Glomerular endothelial cell (primary cell): ENCODE data around the gene IQCE. TPM values are rescaled to one million over a fixed set of nuclear protein-coding genes. Genes with fewer than 3 reads are reported as not detected.
"Not testable (repeated sequence)": the region's sequence is repeated elsewhere in the genome, so short reads cannot be mapped to it uniquely, and the experiment has no call there.

Experiments
- DNase-seq: peaks from one replicate; pipeline ENCODE4 v3.0.0-alpha.2; 2011; ENCODE audit warnings: low read depth, low spot score; ENCODE audit errors: extremely low read depth
- total RNA-seq: library from RNA; depleted of rRNA; stranded (reverse); fragments of >200 nt; gene quantifications from 2 replicates; pipeline ENCODE4 v1.2.3, GENCODE V29; 2015

IQCE gene
- total RNA-seq, 1 donor from 2014 or later: 12.7 TPM

GRCh38 chr7:2575046-2575732 is 16.4 kb downstream of the IQCE start:
- no peak for DNase-seq

- DNase-seq: no peak
These were observed 17.1 kb downstream of the IQCE start for GRCh38 chr7:2575733-2576340.

GRCh38 chr7:2576742-2577491 is 18.1 kb downstream of the IQCE start:
- DNase-seq: no peak

GRCh38 chr7:2577914-2578680 is 19.3 kb downstream of the IQCE start:
- no peak for DNase-seq

- DNase-seq: no peak
These were observed 21.9 kb downstream of the IQCE start for GRCh38 chr7:2580636-2581035.

- no peak for DNase-seq
These were observed 23.4 kb downstream of the IQCE start for GRCh38 chr7:2582006-2582735.

GRCh38 chr7:2583798-2584580 is 25.2 kb downstream of the IQCE start:
- no peak for DNase-seq

GRCh38 chr7:2585446-2585845 is 26.7 kb downstream of the IQCE start:
- no peak for DNase-seq

GRCh38 chr7:2586326-2587020 is 27.7 kb downstream of the IQCE start:
- no peak for DNase-seq

GRCh38 chr7:2587134-2587533 is 28.4 kb downstream of the IQCE start:
- DNase-seq: no peak

- DNase-seq: no peak
These were observed 29.0 kb downstream of the IQCE start for GRCh38 chr7:2587778-2588177.

GRCh38 chr7:2589341-2589740 is 30.6 kb downstream of the IQCE start:
- no peak for DNase-seq

- DNase-seq: not testable (repeated sequence)
These were observed 31.2 kb downstream of the IQCE start for GRCh38 chr7:2589941-2590340.

GRCh38 chr7:2592375-2592865 is 33.6 kb downstream of the IQCE start:
- no peak for DNase-seq

GRCh38 chr7:2593036-2593727 is 34.4 kb downstream of the IQCE start:
- DNase-seq: no peak

- no peak for DNase-seq
These were observed 35.8 kb downstream of the IQCE start for GRCh38 chr7:2594599-2594998.

GRCh38 chr7:2595258-2595860 is 36.6 kb downstream of the IQCE start:
- no peak for DNase-seq
